K562 (cell line): ENCODE data around the gene PNCK. TPM values are rescaled to one million over a fixed set of nuclear protein-coding genes. Genes with fewer than 3 reads are reported as not detected.

Experiments used
- DMBX1 ChIP-seq: fragments of 250-450 bp; sonication (Bioruptor Pico); IDR thresholded peaks from 2 replicates; pipeline ENCODE4 v1.8.0; 2022; ENCODE audit warnings: inconsistent platforms, mild to moderate bottlenecking, moderate library complexity, borderline replicate concordance
- HDAC1 ChIP-seq, 2 experiments: fragments of 450-650 bp; IDR thresholded peaks; 2 replicates each; pipeline ENCODE4 v1.6.1; 2016 to 2017; ENCODE audit warnings: inconsistent platforms in 1 of 2, mild to moderate bottlenecking in 1 of 2, moderate library complexity in 1 of 2
- MNT ChIP-seq, 2 experiments: fragments of 450-650 bp; conservative IDR thresholded peaks; 2 replicates each; pipeline ENCODE4 v1.6.1; 2017; ENCODE audit warnings: mild to moderate bottlenecking in 2 of 2, moderate library complexity in 2 of 2
- NCOR1 ChIP-seq: fragments of 450-650 bp; IDR thresholded peaks from 2 replicates; pipeline ENCODE4 v1.6.1; 2016; ENCODE audit warnings: mild to moderate bottlenecking, moderate library complexity
- NFIC ChIP-seq: fragments of 450-650 bp; IDR thresholded peaks from 2 replicates; pipeline ENCODE4 v1.6.1; 2017; ENCODE audit warnings: mild to moderate bottlenecking, inconsistent platforms
- NRF1 ChIP-seq, 2 experiments: fragments of 450-650 bp; IDR thresholded peaks in 1 of 2; conservative IDR thresholded peaks in 1 of 2; 2 replicates each; pipeline ENCODE4 v1.6.1; 2014; ENCODE audit warnings: mild to moderate bottlenecking in 2 of 2
- RFX7 ChIP-seq: fragments of 250-450 bp; sonication (Bioruptor Pico); IDR thresholded peaks from 2 replicates; pipeline ENCODE4 v1.5.1; 2021; ENCODE audit warnings: mild to moderate bottlenecking
- SMARCB1 ChIP-seq: IDR thresholded peaks from 2 replicates; pipeline ENCODE4 v1.6.1; 2011; ENCODE audit warnings: improper control_type of control experiment, low read depth; ENCODE audit not compliant: insufficient read length
- ZBTB33 ChIP-seq: sonication (generic); formaldehyde crosslinking; IDR thresholded peaks from 2 replicates; pipeline ENCODE4 v1.8.1; 2023; ENCODE audit warnings: mild to moderate bottlenecking, missing genetic modification reagents
- polyA plus RNA-seq, 8 experiments: library from polyadenylated mRNA; depleted of rRNA in 4 of 8; stranded (reverse) in 5 of 8; unstranded in 3 of 8; fragments of >200 nt; fragmentation: Nextera tagmentation in 2 of 8; fragmentation: Illumina TruSeq in 1 of 8; extraction: Ambion mirVana in 2 of 8; extraction: Trizol in 1 of 8; gene quantifications; 2 replicates each; pipeline versions ENCODE4 v1.2.1 to v1.2.3, GENCODE V29; 2011 to 2014; ENCODE audit warnings: inconsistent platforms in 1 of 8, missing spikeins in 1 of 8
- total RNA-seq, 7 experiments: library from RNA; depleted of rRNA in 6 of 7; stranded (reverse); fragments of >200 nt in 6 of 7; fragmentation: Illumina TruSeq in 2 of 7; extraction: Trizol in 2 of 7; gene quantifications; 2 replicates each; pipeline versions ENCODE4 v1.2.1 to v1.2.3, GENCODE V29; 2011 to 2021; ENCODE audit warnings: low replicate concordance in 1 of 7
- TF ChIP-seq, protein P1 (sequence below): sonication (generic); formaldehyde crosslinking; IDR thresholded peaks from 2 replicates; pipeline ENCODE4 v1.8.0; 2022; ENCODE audit warnings: mild to moderate bottlenecking, missing genetic modification reagents
- TF ChIP-seq, protein P2 (sequence below): sonication (generic); formaldehyde crosslinking; IDR thresholded peaks from 2 replicates; pipeline ENCODE4 v1.8.0; 2023; ENCODE audit warnings: mild to moderate bottlenecking, missing genetic modification reagents

Gene PNCK
- total and polyA plus RNA-seq, 9 of the 15 experiments (the other 6 are each of a cell fraction or from before 2014, with no cell fraction given) = 0.13 to 7.5 (median 1.2) TPM; not detected in 1

DNA sequence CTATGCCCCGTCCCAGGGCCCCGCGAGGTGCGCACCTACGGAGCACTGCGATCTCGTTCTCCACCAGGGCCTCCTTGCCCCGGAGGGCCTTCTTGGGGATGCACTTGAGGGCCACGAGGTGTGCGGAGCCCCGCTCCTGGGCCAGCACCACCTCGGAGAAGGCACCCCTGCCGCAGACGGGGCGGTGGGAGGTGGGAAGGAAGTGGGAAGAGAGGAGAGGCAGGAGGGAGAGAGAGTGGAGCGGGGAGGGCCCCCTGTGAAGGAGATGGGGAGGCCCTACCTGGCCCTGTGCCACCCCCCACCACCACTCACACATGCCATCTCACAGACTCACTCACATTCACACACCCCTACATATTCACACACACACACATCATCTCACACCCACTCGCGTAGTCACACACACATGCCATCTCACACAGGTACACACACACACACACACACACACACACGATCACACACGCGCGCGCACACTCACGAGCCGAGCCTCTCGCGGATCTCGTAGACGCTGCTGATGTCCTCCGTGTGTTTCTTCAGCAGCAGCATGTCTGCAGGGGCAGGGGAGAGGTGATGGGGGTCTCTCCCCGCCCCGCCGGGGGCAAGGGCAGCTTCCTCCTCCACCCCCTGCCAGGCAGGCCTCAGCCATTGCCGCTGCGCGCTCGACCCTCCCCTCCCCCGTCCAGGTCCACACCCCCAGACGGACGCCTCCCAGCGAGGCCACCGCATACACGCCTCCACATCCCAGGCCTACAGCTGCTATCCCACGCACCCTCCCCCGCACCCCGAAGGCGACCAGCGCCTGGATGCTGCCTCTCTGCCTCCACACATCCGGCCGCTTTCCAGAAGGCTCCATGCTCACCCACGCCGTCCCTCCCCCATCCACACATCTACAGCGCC is 834 bp downstream of the PNCK start (continued):
- TF ChIP-seq MNT (conservative IDR thresholded peaks at IDR 0.05) = 0 out of 4 replicates have a peak, but pooled peaks of 1 of the 2 experiments have one; percentile 25
- TF ChIP-seq NRF1 (conservative IDR thresholded peaks at IDR 0.05 in 1 of 2, IDR thresholded peaks at IDR 0.05 in 1 of 2) = peak in 1 of 2 experiments; percentile 30; a peak in 2 of 4 replicates
- TF ChIP-seq RFX7 (CRISPR knock-in tag) = no peak
- TF ChIP-seq, protein P1, sequence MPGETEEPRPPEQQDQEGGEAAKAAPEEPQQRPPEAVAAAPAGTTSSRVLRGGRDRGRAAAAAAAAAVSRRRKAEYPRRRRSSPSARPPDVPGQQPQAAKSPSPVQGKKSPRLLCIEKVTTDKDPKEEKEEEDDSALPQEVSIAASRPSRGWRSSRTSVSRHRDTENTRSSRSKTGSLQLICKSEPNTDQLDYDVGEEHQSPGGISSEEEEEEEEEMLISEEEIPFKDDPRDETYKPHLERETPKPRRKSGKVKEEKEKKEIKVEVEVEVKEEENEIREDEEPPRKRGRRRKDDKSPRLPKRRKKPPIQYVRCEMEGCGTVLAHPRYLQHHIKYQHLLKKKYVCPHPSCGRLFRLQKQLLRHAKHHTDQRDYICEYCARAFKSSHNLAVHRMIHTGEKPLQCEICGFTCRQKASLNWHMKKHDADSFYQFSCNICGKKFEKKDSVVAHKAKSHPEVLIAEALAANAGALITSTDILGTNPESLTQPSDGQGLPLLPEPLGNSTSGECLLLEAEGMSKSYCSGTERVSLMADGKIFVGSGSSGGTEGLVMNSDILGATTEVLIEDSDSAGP (CRISPR knock-in tag) = no peak
- TF ChIP-seq NFIC = peak; percentile 54
- TF ChIP-seq HDAC1 (IDR thresholded peaks at IDR 0.05) = peak in 1 of 2 experiments; percentile 47; a peak in 1 of 4 replicates
- peak; percentile 34; the same call in 1 of the 2 replicates for TF ChIP-seq NCOR1
- peak; percentile 82 for TF ChIP-seq ZBTB33 (CRISPR knock-in tag)
- TF ChIP-seq, protein P2, sequence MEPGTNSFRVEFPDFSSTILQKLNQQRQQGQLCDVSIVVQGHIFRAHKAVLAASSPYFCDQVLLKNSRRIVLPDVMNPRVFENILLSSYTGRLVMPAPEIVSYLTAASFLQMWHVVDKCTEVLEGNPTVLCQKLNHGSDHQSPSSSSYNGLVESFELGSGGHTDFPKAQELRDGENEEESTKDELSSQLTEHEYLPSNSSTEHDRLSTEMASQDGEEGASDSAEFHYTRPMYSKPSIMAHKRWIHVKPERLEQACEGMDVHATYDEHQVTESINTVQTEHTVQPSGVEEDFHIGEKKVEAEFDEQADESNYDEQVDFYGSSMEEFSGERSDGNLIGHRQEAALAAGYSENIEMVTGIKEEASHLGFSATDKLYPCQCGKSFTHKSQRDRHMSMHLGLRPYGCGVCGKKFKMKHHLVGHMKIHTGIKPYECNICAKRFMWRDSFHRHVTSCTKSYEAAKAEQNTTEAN = no peak
- TF ChIP-seq SMARCB1 = no peak
- TF ChIP-seq DMBX1 (CRISPR knock-in tag) = no peak
